ENCODE results near the gene FITM1. TPM values are rescaled to one million over a fixed set of nuclear protein-coding genes. Genes with fewer than 3 reads are reported as not detected.
A peak's percentile ranks its signal among the peaks of the same experiment; 100 is the strongest.

FITM1 gene, protein sequence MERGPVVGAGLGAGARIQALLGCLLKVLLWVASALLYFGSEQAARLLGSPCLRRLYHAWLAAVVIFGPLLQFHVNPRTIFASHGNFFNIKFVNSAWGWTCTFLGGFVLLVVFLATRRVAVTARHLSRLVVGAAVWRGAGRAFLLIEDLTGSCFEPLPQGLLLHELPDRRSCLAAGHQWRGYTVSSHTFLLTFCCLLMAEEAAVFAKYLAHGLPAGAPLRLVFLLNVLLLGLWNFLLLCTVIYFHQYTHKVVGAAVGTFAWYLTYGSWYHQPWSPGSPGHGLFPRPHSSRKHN
- total RNA-seq (2012; rRNA removed): 0.44 and 0.51 TPM in 2 replicates

DNA sequence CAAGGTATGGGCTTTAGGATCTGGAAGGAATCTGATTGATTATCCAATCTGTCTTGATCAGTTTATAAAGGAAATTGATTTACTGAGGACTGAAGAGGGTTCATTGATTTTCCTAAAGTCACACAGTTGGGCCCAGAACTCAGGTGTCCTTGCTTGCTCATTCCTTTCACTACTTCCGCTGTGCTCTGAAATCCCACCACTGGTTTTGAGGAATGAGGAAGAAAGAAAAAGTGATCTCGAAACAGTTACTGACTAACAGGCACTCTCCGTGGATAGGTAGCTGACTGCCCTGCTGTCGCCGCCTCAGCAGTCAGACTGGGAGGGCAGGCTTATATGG is at the start of gene FITM1:
Gene FITM1, plus strand, starts transcription at position 280 of the 337 bp plus-strand sequence. CDS start 905 bp downstream, outside the sequence.
- Histone ChIP-seq H3K4me1 (ENCODE audit: control insufficient read depth, insufficient read depth, low read length) (peaks cover 22% of the 10 kb centered on the region), H3K9me3 (replicated peaks; ENCODE audit: low read length) (no peaks in the 10 kb centered on the region), H3K9ac (ENCODE audit: low read depth, low read length) (no peak within 1 kb of the TSS), H3K4me3 (ENCODE audit: low read length) (no peak within 1 kb of the TSS), H3K4me2 (ENCODE audit: low read length) (peak within 1 kb of the TSS; percentile 20), H3K27me3 (ENCODE audit: control insufficient read depth, insufficient read depth, low read length) (no peaks in the 10 kb centered on the region), H3K36me3 (ENCODE audit: insufficient read depth, low read length) (no peaks in the 10 kb centered on the region)

DNA sequence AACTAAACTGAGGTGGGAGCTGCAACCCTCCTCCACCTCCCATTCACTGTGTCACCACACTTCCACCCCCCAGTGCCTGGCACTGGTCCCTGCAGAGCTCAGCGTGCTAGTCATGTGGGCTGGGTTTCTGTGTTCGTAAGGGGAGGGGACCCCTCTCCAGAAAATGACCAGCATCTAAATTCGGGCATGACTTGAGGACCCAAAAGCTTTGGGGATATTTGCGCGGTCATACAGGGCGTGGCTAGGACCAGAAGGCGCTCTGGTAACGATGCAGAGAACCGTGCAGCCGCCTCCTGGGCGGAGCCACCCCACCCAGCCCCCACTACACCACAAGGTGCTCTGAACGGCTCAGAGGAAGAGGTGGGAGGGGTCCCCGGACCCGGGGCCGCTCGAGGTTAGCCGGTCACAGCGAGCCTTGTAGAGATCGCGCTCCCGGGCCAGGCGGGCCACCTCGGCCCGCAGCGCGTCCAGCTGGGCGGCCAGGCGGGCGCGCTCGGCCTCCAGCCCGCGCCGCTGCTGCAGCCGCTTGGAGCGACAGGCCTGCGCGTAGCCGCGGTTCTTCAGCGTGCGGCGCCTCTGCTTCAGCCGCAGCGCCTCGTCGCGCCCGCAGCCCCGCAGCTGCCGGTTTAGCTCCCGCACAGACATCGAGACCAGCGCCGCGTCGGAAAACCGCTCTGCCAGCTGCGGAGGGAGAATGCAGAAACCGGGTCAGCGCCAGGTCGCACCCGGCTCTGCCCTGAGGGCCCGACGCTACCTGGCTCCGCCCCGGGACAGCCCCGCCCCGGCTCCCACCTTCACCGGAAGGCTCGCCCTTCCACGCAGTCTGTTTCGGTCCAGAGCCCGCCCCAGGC is 49.3 kb upstream of the FITM1 start:
- H3K4me3 ChIP-seq (ENCODE audit: low read length): peak overlapping the region; percentile 77
- H3K4me1 ChIP-seq (ENCODE audit: control insufficient read depth, insufficient read depth, low read length): peaks cover 9% of the 10 kb centered on the region
- H3K9ac ChIP-seq (ENCODE audit: low read depth, low read length): peak overlapping the region; percentile 43
- H3K4me2 ChIP-seq (ENCODE audit: low read length): peak overlapping the region; percentile 98
- H3K9me3 ChIP-seq (replicated peaks; ENCODE audit: low read length): no peaks in the 10 kb centered on the region
- H3K27me3 ChIP-seq (ENCODE audit: control insufficient read depth, insufficient read depth, low read length): peaks cover 76% of the 10 kb centered on the region
- no peaks in the 10 kb centered on the region for H3K36me3 ChIP-seq (ENCODE audit: insufficient read depth, low read length)

DNA sequence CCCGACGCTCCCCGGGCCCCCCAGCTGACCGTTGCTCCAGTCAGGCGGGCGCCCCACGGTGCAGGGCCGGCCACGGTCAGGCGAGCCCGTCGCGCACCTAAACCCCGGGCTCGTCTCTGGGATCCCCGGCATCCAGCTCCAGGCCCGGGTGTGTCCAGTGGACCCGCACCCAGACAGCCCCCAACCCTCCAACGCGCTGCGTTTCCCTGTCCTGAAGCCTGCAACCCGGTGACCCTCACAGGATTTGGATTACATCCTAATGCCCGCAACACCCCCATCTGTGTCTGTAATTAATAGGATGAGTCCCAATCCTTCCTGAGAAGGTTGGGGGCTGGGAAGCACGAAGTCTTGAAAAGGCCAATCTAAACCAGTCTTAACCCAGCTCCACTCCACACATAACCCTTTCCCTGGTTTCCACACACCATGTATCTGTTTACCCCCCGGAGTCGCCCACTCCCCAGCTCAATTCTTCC is 48.7 kb upstream of the FITM1 start:
- Histone ChIP-seq H3K4me3 (ENCODE audit: low read length) (peak overlapping the region; percentile 77), H3K4me2 (ENCODE audit: low read length) (peak overlapping the region; percentile 98)

DNA sequence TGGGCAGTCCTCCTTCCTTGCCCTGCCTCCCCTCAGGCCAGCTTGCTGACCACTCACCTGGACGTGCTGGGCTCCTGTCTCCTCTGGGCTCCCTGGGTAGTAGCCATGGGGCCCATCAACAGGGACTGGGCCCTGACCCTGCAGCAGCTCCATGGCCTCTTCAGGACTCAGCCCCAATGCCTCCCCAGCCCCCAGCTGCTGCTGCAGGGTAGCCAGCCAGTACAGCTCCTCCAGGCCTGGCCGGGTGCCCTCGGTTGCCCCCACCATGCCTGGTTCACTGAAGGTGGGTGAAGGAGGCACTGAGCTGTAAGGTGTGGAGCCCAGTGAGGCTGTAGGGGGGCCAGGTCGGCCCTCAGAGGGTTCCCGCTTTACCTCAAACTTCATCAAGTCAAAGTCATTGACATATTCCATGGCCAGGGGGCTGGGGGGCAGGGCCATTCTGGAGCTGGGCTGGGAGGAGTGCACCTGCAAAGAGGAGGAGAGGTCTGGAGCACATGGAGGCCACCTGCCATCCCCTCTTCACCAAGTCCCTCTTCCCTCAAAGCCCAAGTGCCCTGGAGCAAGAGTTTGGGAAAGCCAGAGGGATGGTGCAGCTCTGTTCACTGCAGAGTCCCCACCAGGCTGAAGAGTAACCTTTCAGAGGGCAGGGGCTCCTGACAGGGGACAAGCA is 47.9 kb upstream of the FITM1 start:
- Histone ChIP-seq H3K9me3 (replicated peaks; ENCODE audit: low read length) (no peaks in the 10 kb centered on the region), H3K4me1 (ENCODE audit: control insufficient read depth, insufficient read depth, low read length) (peaks cover 9% of the 10 kb centered on the region), H3K27me3 (ENCODE audit: control insufficient read depth, insufficient read depth, low read length) (peaks cover 67% of the 10 kb centered on the region), H3K4me2 (ENCODE audit: low read length) (no peak overlapping the region), H3K4me3 (ENCODE audit: low read length) (no peak overlapping the region), H3K36me3 (ENCODE audit: insufficient read depth, low read length) (no peaks in the 10 kb centered on the region), H3K9ac (ENCODE audit: low read depth, low read length) (no peak overlapping the region)

More for the DNA sequence above, 48.7 kb upstream of the FITM1 start:
- peaks cover 9% of the 10 kb centered on the region for H3K4me1 ChIP-seq (ENCODE audit: control insufficient read depth, insufficient read depth, low read length)
- H3K27me3 ChIP-seq (ENCODE audit: control insufficient read depth, insufficient read depth, low read length): peaks cover 71% of the 10 kb centered on the region
- H3K9ac ChIP-seq (ENCODE audit: low read depth, low read length): no peak overlapping the region
- H3K36me3 ChIP-seq (ENCODE audit: insufficient read depth, low read length): no peaks in the 10 kb centered on the region
- no peaks in the 10 kb centered on the region for H3K9me3 ChIP-seq (replicated peaks; ENCODE audit: low read length)

DNA sequence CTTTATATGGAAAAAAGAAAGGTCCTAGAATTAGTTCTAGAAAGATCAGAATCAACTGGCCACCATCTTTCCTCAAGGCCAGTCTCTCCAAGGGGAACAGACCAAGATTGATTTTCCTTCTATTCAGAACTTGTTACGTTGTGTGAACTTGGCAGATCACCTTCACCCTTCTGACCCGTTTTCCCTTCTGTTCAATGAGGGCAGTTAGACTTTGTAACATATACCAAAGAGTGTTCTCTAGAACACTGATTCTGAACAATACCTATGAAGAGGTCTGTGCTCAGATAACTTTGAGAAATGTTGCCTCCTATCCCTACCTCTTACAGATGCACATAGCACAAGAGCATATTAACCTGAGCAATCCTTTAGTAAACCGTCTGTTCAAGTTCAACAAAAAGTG is 47.0 kb upstream of the FITM1 start:
- no peak overlapping the region for H3K4me2 ChIP-seq (ENCODE audit: low read length)
- no peaks in the 10 kb centered on the region for H3K36me3 ChIP-seq (ENCODE audit: insufficient read depth, low read length)
- H3K9ac ChIP-seq (ENCODE audit: low read depth, low read length): no peak overlapping the region
- H3K27me3 ChIP-seq (ENCODE audit: control insufficient read depth, insufficient read depth, low read length): peaks cover 58% of the 10 kb centered on the region
- peaks cover 9% of the 10 kb centered on the region for H3K4me1 ChIP-seq (ENCODE audit: control insufficient read depth, insufficient read depth, low read length)
- no peak overlapping the region for H3K4me3 ChIP-seq (ENCODE audit: low read length)
- no peaks in the 10 kb centered on the region for H3K9me3 ChIP-seq (replicated peaks; ENCODE audit: low read length)

DNA sequence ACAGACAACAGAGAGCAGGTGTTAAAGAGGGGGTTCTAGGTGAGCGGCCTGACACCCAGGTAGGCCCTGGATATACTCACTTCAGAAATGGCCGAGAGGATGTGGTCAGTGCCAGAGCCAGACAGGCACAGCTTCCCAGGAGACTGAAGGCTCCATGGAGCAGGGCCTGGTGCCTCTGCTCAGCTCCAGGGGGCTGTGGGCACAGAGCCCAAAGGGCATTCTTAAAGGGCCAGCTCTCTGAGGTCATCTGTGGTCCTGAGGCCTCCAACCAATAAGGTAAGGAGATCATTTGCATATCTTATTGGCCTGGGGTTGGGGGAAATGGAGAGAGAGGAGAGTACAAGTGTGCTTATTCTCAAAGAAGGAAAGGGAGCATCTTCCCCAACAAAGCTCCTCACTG is 46.0 kb upstream of the FITM1 start:
- peaks cover 9% of the 10 kb centered on the region for H3K4me1 ChIP-seq (ENCODE audit: control insufficient read depth, insufficient read depth, low read length)
- H3K27me3 ChIP-seq (ENCODE audit: control insufficient read depth, insufficient read depth, low read length): peaks cover 51% of the 10 kb centered on the region
- H3K4me2 ChIP-seq (ENCODE audit: low read length): no peak overlapping the region
- no peaks in the 10 kb centered on the region for H3K36me3 ChIP-seq (ENCODE audit: insufficient read depth, low read length)
- H3K4me3 ChIP-seq (ENCODE audit: low read length): no peak overlapping the region
- no peaks in the 10 kb centered on the region for H3K9me3 ChIP-seq (replicated peaks; ENCODE audit: low read length)
- H3K9ac ChIP-seq (ENCODE audit: low read depth, low read length): no peak overlapping the region

DNA sequence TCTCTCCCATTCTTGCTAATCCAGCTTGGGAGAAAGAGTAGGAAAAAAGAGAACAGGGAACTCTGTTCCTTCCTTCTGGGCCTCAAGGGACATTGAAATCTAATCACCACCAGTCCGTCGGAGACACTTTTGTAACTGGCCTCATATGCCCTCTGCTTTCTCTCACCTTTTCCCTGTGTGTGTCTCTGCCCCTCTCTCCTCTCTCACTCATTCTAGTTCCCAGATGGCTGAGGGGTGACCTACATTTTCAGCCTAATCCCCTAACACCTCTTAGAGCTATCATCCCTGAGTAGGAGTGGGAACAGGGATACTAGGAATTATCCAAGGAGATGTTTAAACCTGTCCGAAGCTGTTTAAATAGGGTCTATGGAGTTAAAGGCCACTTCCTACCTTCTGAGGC is 45.2 kb upstream of the FITM1 start:
- no peak overlapping the region for H3K9ac ChIP-seq (ENCODE audit: low read depth, low read length)
- H3K4me3 ChIP-seq (ENCODE audit: low read length): no peak overlapping the region
- no peaks in the 10 kb centered on the region for H3K9me3 ChIP-seq (replicated peaks; ENCODE audit: low read length)
- H3K27me3 ChIP-seq (ENCODE audit: control insufficient read depth, insufficient read depth, low read length): peaks cover 43% of the 10 kb centered on the region
- H3K36me3 ChIP-seq (ENCODE audit: insufficient read depth, low read length): no peaks in the 10 kb centered on the region
- H3K4me2 ChIP-seq (ENCODE audit: low read length): no peak overlapping the region
- H3K4me1 ChIP-seq (ENCODE audit: control insufficient read depth, insufficient read depth, low read length): peaks cover 9% of the 10 kb centered on the region

DNA sequence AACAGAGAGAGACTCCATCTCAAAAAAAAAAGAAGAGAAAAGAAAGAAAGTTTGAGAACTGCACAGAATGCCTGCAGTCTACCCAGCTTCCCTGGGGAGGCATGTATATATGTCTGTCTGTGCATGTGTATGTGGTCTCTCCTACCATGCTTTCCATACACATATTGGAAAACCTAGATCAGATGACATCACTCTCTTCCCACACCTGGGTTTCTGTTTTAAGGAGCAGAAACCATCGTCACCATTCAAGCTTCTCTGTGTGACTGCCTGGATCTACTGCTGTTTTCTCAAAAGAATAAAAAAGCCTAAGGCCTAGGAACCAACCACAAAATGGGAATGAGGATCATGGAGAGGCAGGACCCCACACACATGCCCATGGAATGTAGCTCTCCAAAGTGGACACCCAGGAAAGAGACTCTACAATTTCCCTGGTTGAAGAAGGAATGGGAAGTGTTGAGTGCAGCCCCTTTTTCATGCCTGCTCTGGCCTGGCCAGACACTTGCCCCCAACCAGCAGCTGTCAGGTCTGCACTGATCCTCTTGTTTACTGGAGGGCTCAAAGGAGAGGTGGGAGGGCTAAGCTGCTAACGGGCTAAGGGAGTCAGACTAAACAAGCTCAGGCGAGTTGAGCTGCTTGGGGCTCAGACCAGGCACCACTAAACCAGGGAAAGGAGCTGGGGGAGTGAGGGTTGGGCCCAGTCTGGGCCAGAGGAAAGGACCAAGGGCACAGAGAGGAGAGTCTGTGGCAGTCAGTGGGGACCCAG is 44.1 kb upstream of the FITM1 start:
- H3K27me3 ChIP-seq (ENCODE audit: control insufficient read depth, insufficient read depth, low read length): peaks cover 32% of the 10 kb centered on the region

DNA sequence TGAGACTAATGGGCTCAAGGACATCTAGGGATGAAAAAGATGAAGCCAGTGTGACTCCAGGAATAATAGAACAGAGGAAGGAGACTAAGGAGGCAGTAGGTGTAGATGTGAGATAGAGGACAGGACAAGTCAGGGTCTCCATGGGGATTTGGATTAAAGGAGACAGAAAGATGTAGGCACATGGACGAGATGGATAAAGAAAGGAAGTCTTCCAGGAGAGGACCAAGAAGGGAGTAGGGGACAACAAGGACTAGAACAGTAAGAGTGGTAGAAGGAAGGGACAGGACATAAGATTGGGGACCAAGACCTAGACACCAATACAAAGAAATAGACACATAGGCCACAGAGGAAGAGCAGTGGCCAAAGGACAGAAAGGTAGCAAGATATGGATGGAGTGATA is 43.5 kb upstream of the FITM1 start:
- H3K4me3 ChIP-seq (ENCODE audit: low read length): no peak overlapping the region
- H3K9me3 ChIP-seq (replicated peaks; ENCODE audit: low read length): no peaks in the 10 kb centered on the region
- peaks cover 27% of the 10 kb centered on the region for H3K27me3 ChIP-seq (ENCODE audit: control insufficient read depth, insufficient read depth, low read length)
- no peaks in the 10 kb centered on the region for H3K36me3 ChIP-seq (ENCODE audit: insufficient read depth, low read length)
- H3K4me2 ChIP-seq (ENCODE audit: low read length): no peak overlapping the region
- H3K9ac ChIP-seq (ENCODE audit: low read depth, low read length): no peak overlapping the region
- H3K4me1 ChIP-seq (ENCODE audit: control insufficient read depth, insufficient read depth, low read length): no peaks in the 10 kb centered on the region

More for the DNA sequence above, 44.1 kb upstream of the FITM1 start:
- Histone ChIP-seq H3K9ac (ENCODE audit: low read depth, low read length) (no peak overlapping the region), H3K36me3 (ENCODE audit: insufficient read depth, low read length) (no peaks in the 10 kb centered on the region), H3K4me2 (ENCODE audit: low read length) (no peak overlapping the region), H3K4me3 (ENCODE audit: low read length) (no peak overlapping the region), H3K4me1 (ENCODE audit: control insufficient read depth, insufficient read depth, low read length) (peaks cover 2% of the 10 kb centered on the region), H3K9me3 (replicated peaks; ENCODE audit: low read length) (no peaks in the 10 kb centered on the region)

DNA sequence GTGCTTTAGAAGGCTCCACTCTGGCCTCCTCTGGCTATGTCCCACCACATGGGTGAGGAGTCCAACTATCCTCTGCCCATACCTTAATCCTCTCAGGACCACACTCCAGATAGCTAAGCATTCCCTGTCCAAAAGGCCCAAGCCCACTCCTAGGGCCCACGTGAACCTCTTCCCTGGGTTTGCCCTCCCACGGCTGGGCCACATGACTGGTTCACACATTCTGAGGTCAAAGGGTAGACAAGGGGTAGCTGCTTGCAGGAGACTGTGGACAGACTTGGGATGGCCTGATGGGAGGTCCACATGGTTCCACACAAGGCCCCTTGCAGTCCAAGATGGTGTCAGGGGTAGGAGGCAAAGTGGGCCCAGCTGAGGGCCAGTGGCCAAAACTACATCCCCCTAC is 42.4 kb upstream of the FITM1 start:
- no peak overlapping the region for H3K4me3 ChIP-seq (ENCODE audit: low read length)
- H3K9me3 ChIP-seq (replicated peaks; ENCODE audit: low read length): no peaks in the 10 kb centered on the region
- H3K27me3 ChIP-seq (ENCODE audit: control insufficient read depth, insufficient read depth, low read length): peaks cover 16% of the 10 kb centered on the region
- H3K36me3 ChIP-seq (ENCODE audit: insufficient read depth, low read length): no peaks in the 10 kb centered on the region
- no peak overlapping the region for H3K9ac ChIP-seq (ENCODE audit: low read depth, low read length)
- no peaks in the 10 kb centered on the region for H3K4me1 ChIP-seq (ENCODE audit: control insufficient read depth, insufficient read depth, low read length)
- H3K4me2 ChIP-seq (ENCODE audit: low read length): no peak overlapping the region

DNA sequence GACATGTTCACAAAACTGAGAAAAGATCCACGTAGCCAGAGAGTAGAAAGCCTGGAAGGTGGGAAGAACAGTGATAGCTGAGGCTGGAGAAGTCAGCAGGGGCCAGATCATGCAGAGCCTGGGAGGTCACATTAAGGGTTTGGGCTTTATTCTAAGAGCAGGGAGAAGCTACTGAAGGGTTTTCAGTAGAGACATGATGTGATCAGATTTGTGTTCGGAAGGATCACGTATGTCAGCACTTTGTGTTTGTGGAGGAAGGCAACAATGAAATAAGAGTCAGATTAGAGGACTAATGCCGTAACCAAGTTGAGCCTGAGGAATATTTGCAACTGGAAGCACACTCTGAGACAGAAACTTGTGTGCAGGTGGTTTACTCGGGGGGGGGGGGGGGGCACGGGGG is 40.6 kb upstream of the FITM1 start:
- H3K36me3 ChIP-seq (ENCODE audit: insufficient read depth, low read length): no peaks in the 10 kb centered on the region
- no peaks in the 10 kb centered on the region for H3K9me3 ChIP-seq (replicated peaks; ENCODE audit: low read length)
- no peaks in the 10 kb centered on the region for H3K27me3 ChIP-seq (ENCODE audit: control insufficient read depth, insufficient read depth, low read length)
- H3K4me1 ChIP-seq (ENCODE audit: control insufficient read depth, insufficient read depth, low read length): peaks cover 6% of the 10 kb centered on the region
- no peak overlapping the region for H3K9ac ChIP-seq (ENCODE audit: low read depth, low read length)
- H3K4me2 ChIP-seq (ENCODE audit: low read length): no peak overlapping the region
- H3K4me3 ChIP-seq (ENCODE audit: low read length): no peak overlapping the region

Data from skeletal muscle satellite cell (primary cell).